OCI-LY1 (cell line): ENCODE data around the gene TBL3.
A peak's percentile ranks its signal among the peaks of the same experiment; 100 is the strongest.

Source experiments
- H2AFZ ChIP-seq: fragments of 200-600 bp; sonication (generic), shearing (Covaris generic); 2 replicates; pipeline ENCODE4 v1.6.0; 2014; ENCODE audit warnings: antibody characterized with exemption, mild to moderate bottlenecking, low read length
- H3F3A ChIP-seq: fragments of 200-600 bp; sonication (generic), shearing (Covaris generic); 2 replicates; pipeline ENCODE4 v1.6.0; 2014; ENCODE audit warnings: mild to moderate bottlenecking, antibody characterized with exemption, low read length, moderate library complexity; ENCODE audit not compliant: insufficient read depth
- H3K27ac ChIP-seq: fragments of 200-600 bp; sonication (generic); 2 replicates; pipeline ENCODE4 v1.5.1; 2014; ENCODE audit warnings: low read length, mixed run types, mild to moderate bottlenecking, low read depth; ENCODE audit not compliant: poor library complexity, severe bottlenecking
- H3K27me3 ChIP-seq: fragments of 200-600 bp; sonication (generic); 2 replicates; pipeline ENCODE4 v1.6.0; 2014; ENCODE audit warnings: antibody characterized with exemption, mild to moderate bottlenecking, low read length, moderate library complexity; ENCODE audit not compliant: insufficient read depth
- H3K36me3 ChIP-seq: fragments of 200-600 bp; sonication (generic); 2 replicates; pipeline ENCODE4 v1.6.1; 2014; ENCODE audit warnings: mild to moderate bottlenecking, antibody characterized with exemption, low read length, moderate library complexity, mixed read lengths; ENCODE audit not compliant: insufficient read depth
- H3K4me1 ChIP-seq: fragments of 200-600 bp; sonication (generic); 2 replicates; pipeline ENCODE4 v1.5.1; 2014; ENCODE audit warnings: mild to moderate bottlenecking, low read length, moderate library complexity; ENCODE audit not compliant: insufficient read depth, severe bottlenecking
- H3K4me2 ChIP-seq: fragments of 200-600 bp; sonication (generic), shearing (Covaris generic); 2 replicates; pipeline ENCODE4 v1.6.1; 2014; ENCODE audit warnings: low read length
- H3K4me3 ChIP-seq: fragments of 200-600 bp; sonication (generic); 2 replicates; pipeline ENCODE4 v1.5.1; 2014; ENCODE audit warnings: low read length, low read depth, mild to moderate bottlenecking, mixed read lengths; ENCODE audit not compliant: poor library complexity, severe bottlenecking
- H3K79me2 ChIP-seq: fragments of 200-600 bp; shearing (Covaris generic); 2 replicates; pipeline ENCODE4 v1.6.1; 2016; ENCODE audit warnings: mixed run types, low read length, mixed read lengths; ENCODE audit not compliant: insufficient read depth
- H3K9ac ChIP-seq: fragments of 200-600 bp; sonication (generic), shearing (Covaris generic); 2 replicates; pipeline ENCODE4 v1.6.1; 2014; ENCODE audit warnings: mild to moderate bottlenecking, low read length, mixed read lengths
- H3K9me2 ChIP-seq: fragments of 200-600 bp; sonication (generic), shearing (Covaris generic); 2 replicates; pipeline ENCODE4 v1.6.1; 2014; ENCODE audit warnings: low read depth, mild to moderate bottlenecking, low read length, mixed read lengths
- H3K9me3 ChIP-seq: fragments of 200-600 bp; shearing (Covaris generic); 2 replicates; pipeline ENCODE4 v1.6.1; 2014; ENCODE audit warnings: low read length, mixed read lengths
- H4K20me1 ChIP-seq: fragments of 200-600 bp; sonication (generic), shearing (Covaris generic); 2 replicates; pipeline ENCODE4 v1.6.0; 2016; ENCODE audit warnings: mild to moderate bottlenecking, low read length; ENCODE audit not compliant: insufficient read depth
- CTCF ChIP-seq: fragments of 200-600 bp; sonication (generic), shearing (Covaris generic); IDR thresholded peaks from 2 replicates; pipeline ENCODE4 v1.5.1; 2017; ENCODE audit warnings: mild to moderate bottlenecking, antibody characterized with exemption, low read length, moderate library complexity, mixed read lengths
- EZH2 ChIP-seq: fragments of 200-600 bp; sonication (generic), shearing (Covaris generic); IDR thresholded peaks from 2 replicates; pipeline ENCODE4 v1.8.0; 2017; ENCODE audit warnings: borderline replicate concordance, mixed run types, mild to moderate bottlenecking, antibody characterized with exemption, low read length, moderate library complexity, mixed read lengths

TBL3 gene

DNA sequence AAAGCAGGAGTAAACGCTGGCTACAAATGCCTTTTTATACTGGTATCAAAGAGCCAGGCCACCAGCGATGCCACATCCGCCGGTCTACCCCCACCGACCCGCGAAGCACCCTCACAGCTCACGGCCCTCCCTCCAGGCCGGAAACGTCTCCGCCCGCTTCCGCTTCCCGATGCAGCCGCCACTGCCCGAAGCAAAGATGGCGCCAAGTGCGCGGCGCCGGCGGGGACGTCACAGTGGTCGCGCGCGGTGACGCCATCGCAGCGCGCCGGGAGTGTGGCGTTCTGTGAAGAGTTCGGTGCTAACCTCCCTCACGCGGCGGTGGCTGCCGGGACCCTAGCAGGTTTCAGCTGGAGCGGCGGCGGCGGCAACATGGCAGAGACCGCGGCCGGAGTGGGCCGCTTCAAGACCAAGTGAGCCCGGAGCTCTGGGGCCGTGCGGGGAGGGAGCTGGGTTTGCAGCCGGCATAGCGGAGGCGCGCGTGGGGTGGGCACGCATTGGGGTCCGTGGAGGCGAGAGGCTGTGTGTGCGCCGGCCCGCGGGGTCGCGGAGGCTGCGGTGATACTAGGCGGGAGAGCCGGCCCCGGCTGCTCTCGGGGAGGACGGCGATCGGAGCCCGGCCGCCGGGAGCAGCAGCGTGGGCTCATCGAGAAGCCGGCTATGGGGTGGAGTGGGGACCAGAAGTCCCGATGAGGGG lies at the start of gene TBL3:
TBL3 (plus strand) TSS at position 258 of the 694 bp plus-strand sequence; CDS start at position 370, 112 bp downstream.
- Histone ChIP-seq H3K9me2 (no peaks in the 10 kb centered on the region), H4K20me1 (no peaks in the 10 kb centered on the region), H2AFZ (no peak within 1 kb of the TSS), H3F3A (no peaks in the 10 kb centered on the region), H3K9me3 (no peaks in the 10 kb centered on the region), H3K4me1 (peaks cover 27% of the 10 kb centered on the region), H3K27ac (peak within 1 kb of the TSS; percentile 84), H3K4me2 (peak within 1 kb of the TSS; percentile 86), H3K79me2 (peaks cover 4% of the 10 kb centered on the region; the same call in 1 of the 2 replicates), H3K4me3 (peak within 1 kb of the TSS; percentile 95), H3K27me3 (no peaks in the 10 kb centered on the region), H3K36me3 (peaks cover 29% of the 10 kb centered on the region), H3K9ac (peak within 1 kb of the TSS; percentile 81)
- TF ChIP-seq CTCF (no peak), EZH2 (no peak)

DNA sequence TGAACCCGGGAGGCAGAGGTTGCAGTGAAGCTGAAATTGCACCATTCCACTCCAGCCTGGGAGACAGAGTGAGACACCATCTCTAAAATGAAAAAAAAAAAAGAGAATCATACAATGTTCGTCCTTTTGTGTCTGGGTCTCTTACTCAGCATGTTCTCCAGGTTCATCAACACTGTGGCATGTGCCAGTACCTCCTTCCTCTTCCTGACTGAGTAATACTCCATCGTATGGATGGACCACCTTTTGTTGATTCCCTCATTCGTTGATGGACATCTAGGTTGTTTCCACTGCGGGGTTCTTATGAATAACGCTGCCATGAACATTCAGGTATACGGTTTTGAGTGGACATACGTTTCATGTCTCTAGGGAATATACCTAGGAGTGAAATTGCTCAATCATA lies 49.5 kb upstream of the TBL3 start:
- H3K4me1 ChIP-seq: no peaks in the 10 kb centered on the region
- no peaks in the 10 kb centered on the region for H3K9me3 ChIP-seq
- H3K4me2 ChIP-seq: no peak overlapping the region
- H3K79me2 ChIP-seq: no peaks in the 10 kb centered on the region
- no peaks in the 10 kb centered on the region for H3F3A ChIP-seq
- H3K9ac ChIP-seq: no peak overlapping the region
- H3K27ac ChIP-seq: no peak overlapping the region
- no peak overlapping the region for H2AFZ ChIP-seq
- H3K9me2 ChIP-seq: no peaks in the 10 kb centered on the region
- H3K27me3 ChIP-seq: no peaks in the 10 kb centered on the region; the same call in 1 of the 2 replicates
- H4K20me1 ChIP-seq: no peaks in the 10 kb centered on the region
- TF ChIP-seq EZH2: no peak
- TF ChIP-seq CTCF: no peak
- no peaks in the 10 kb centered on the region for H3K36me3 ChIP-seq
- H3K4me3 ChIP-seq: no peak overlapping the region

DNA sequence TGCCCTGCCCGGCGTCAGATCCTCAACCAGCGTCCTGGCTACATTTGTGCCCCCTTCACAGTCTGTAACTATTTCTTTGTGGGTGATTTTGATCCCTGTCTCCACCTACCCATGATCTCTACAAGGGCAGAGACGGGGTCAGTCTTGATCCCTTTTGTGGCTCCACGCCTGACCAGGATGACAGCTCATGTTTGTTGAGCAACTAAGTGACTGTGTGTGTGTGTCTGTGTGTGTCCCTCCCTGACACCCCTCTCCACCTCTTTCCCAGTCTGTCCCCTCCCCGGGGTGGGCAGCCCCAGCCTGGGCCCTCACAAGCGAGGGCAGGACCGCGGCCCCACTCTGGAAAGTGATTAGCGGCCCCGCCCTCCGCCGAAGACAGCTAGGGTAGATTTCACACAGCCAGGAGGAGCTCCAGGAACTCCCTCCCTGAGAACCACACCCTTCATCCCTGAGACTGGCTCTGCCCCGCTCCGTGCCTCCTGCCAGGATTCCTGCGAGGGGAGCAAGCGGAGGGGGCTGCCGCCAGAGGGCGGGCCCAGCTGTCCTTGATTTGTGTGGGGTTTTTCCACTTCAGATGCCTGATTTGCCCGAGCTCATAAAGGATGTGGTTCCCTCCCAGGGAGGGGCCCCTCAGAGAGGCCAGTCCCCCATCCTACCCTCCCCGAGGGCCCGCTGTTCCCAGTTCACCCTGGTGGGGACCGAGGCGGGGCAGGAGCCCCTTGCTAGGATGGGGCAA lies 48.4 kb upstream of the TBL3 start:
- H3K9ac ChIP-seq: no peak overlapping the region
- H4K20me1 ChIP-seq: no peaks in the 10 kb centered on the region
- no peaks in the 10 kb centered on the region for H3F3A ChIP-seq
- H3K4me1 ChIP-seq: no peaks in the 10 kb centered on the region
- H3K27me3 ChIP-seq: no peaks in the 10 kb centered on the region; the same call in 1 of the 2 replicates
- H3K27ac ChIP-seq: no peak overlapping the region
- H3K9me3 ChIP-seq: no peaks in the 10 kb centered on the region
- H3K9me2 ChIP-seq: no peaks in the 10 kb centered on the region
- no peak overlapping the region for H2AFZ ChIP-seq
- no peak for TF ChIP-seq CTCF
- TF ChIP-seq EZH2: no peak
- H3K4me3 ChIP-seq: no peak overlapping the region
- H3K79me2 ChIP-seq: no peaks in the 10 kb centered on the region
- no peak overlapping the region for H3K4me2 ChIP-seq
- H3K36me3 ChIP-seq: no peaks in the 10 kb centered on the region
